ENCODE results near the gene B3GNT8. TPM values are rescaled to one million over a fixed set of nuclear protein-coding genes. Genes with fewer than 3 reads are reported as not detected.
A peak's percentile ranks its signal among the peaks of the same experiment; 100 is the strongest.

Gene B3GNT8
- total and polyA plus RNA-seq, 12 donors, result 3.3 to 13.3 (median 8.8) TPM

DNA sequence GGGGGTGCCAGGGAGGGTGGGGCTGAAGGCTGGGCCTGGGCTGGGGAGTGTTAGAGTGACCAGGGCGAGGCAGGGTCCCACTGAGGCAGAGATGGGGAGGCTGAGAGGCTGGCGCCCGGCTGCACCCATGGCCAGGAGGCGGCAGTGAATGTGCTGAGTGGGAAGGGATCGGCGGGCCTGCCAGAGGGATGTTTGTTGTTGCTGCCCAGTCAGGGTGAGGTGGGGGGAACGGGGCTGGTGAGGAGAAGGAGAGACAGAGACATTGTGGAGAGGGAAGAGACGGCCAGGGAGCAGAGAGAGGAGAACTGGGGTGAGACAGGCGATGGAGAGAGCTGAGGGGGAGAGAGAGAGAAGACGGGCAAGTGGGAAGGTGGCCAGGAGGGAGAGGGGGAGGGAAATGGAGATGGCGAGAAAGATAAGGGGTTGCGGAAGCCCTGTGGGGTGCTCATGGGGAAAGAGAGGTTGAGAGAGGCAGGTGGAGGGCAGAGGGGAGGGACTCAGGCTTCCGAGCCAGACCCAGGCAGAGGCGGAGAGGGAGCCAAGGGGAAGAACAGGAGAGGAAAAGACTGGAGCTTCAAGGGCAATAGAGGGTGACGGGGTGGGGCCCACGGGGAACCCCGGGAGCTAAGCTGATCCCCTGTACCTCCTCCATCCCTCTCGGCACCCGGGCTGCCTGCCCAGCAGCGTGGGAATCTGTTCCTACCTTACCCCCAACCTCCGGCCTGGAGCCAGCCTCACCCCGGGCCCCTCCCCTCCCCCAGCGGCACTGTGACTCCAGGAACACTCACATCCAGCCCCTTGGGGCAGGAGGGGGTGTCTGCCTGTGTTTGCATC lies 690 bp upstream of the B3GNT8 start:
- DNase-seq (peak in 1 of 2 donors; percentile 44), ATAC-seq (peak; percentile 8 to 48 (median 20))
- peak overlapping the region; percentile 69 to 94 (median 90) for H3K27ac ChIP-seq
- peaks cover 13 to 87% (median 62%) of the 10 kb centered on the region in 9 donors for H3K4me1 ChIP-seq
- H3K36me3 ChIP-seq, result peaks cover 0 to 58% (median 6%) of the 10 kb centered on the region in 9 donors
- TF ChIP-seq CTCF (IDR thresholded peaks at IDR 0.05), result peak in 2 of 9 donors; percentile 12 to 31
- H3K9me3 ChIP-seq, result no peaks in the 10 kb centered on the region
- intact Hi-C loops (cut with DNase I), result loop anchor here in 3 of 10 donors (1.0 to 5.0 kb wide), 4 partner anchors 65 to 121 kb away; partner anchors contain the start of gene CCDC97 (in 1 of the 3)
- WGBS, 2 donors, result 1 to 3% methylated on average over 23 of the region's 23 CpGs
- H3K27me3 ChIP-seq, result no peaks in the 10 kb centered on the region
- H3K4me3 ChIP-seq, result peak overlapping the region; percentile 16 to 73 (median 61)

GRCh38 chr19:41426116-41426841 lies 895 bp downstream of the B3GNT8 start:
- DNase-seq, result no peak
- H3K9me3 ChIP-seq, result no peaks in the 10 kb centered on the region
- intact Hi-C loops (cut with DNase I), result loop anchor here in 3 of 10 donors (5.0 kb wide), 3 partner anchors 104 to 119 kb away; partner anchors contain the start of gene CCDC97 (in 1 of the 3)
- ATAC-seq, result peak in 7 of 8 donors; percentile 4 to 32 (median 23)
- H3K4me1 ChIP-seq, result peaks cover 12 to 93% (median 62%) of the 10 kb centered on the region in 9 donors
- H3K27me3 ChIP-seq, result no peaks in the 10 kb centered on the region
- H3K36me3 ChIP-seq, result peaks cover 0 to 58% (median 14%) of the 10 kb centered on the region in 9 donors
- peak overlapping the region in 9 of 10 donors; percentile 72 to 94 (median 91) for H3K27ac ChIP-seq
- WGBS, 2 donors, result 58 to 65% methylated on average over 36 of the region's 36 CpGs
- H3K4me3 ChIP-seq, result peak overlapping the region in 9 of 10 donors; percentile 46 to 73 (median 64)
- no peak for TF ChIP-seq CTCF (IDR thresholded peaks at IDR 0.05)

- intact Hi-C loops (cut with DNase I), result loop anchor here in 3 of 10 donors (5.0 kb wide), 3 partner anchors 103 to 118 kb away; partner anchors contain the start of gene CCDC97 (in 1 of the 3)
- Histone ChIP-seq H3K36me3 (peaks cover 0 to 55% (median 16%) of the 10 kb centered on the region in 9 donors), H3K4me1 (peaks cover 12 to 89% (median 61%) of the 10 kb centered on the region in 9 donors), H3K27ac (peak overlapping the region in 9 of 10 donors; percentile 72 to 94 (median 91)), H3K27me3 (no peaks in the 10 kb centered on the region), H3K9me3 (no peaks in the 10 kb centered on the region), H3K4me3 (peak overlapping the region in 6 of 10 donors; percentile 8 to 73 (median 68))
- DNase-seq (no peak), ATAC-seq (no peak)
- TF ChIP-seq CTCF (IDR thresholded peaks at IDR 0.05), result no peak
- WGBS, 2 donors, result 85% methylated on average over 28 of the region's 28 CpGs
Observed at GRCh38 chr19:41425174-41426115, 1.7 kb downstream of the B3GNT8 start.
